AG04450 (cell line): Measurements from ENCODE around the gene RSPH10B2. TPM values are rescaled to one million over a fixed set of nuclear protein-coding genes. Genes with fewer than 3 reads are reported as not detected.
"Not testable (repeated sequence)": the region's sequence is repeated elsewhere in the genome, so short reads cannot be mapped to it uniquely, and the experiment has no call there.

ENCODE experiments used
- CTCF ChIA-PET: fragments of 300-600, 350-600 bp; formaldehyde crosslinking; extraction: SDS; loops from one replicate; lab custom pipeline; 2022; ENCODE audit warnings: antibody characterized with exemption, inconsistent platforms; lab: Charles Lee
- POLR2A ChIA-PET: fragments of 350-600 bp; formaldehyde crosslinking; extraction: SDS; loops from one replicate; lab custom pipeline; 2021; ENCODE audit warnings: antibody characterized with exemption, inconsistent platforms; lab: Yijun Ruan, JAX
- DNase-seq: peaks from one replicate; pipeline ENCODE4 v3.0.0-alpha.2; 2011; ENCODE audit warnings: low read depth, low spot score
- H3K27ac ChIP-seq: one replicate; pipeline ENCODE4 v1.5.1; 2012; ENCODE audit warnings: low read depth, low read length, control low read depth
- H3K27me3 ChIP-seq: one replicate; pipeline ENCODE4 v1.6.0; 2012; ENCODE audit warnings: low read length; ENCODE audit not compliant: control insufficient read depth, insufficient read depth
- H3K4me3 ChIP-seq: 2 replicates; pipeline ENCODE4 v1.5.1; 2011; ENCODE audit warnings: mild to moderate bottlenecking, low read depth, low read length, control low read depth
- H3K9me3 ChIP-seq: 2 replicates; pipeline ENCODE4 v1.5.1; 2012; ENCODE audit warnings: low read length; ENCODE audit not compliant: control insufficient read depth, insufficient read depth
- polyA plus RNA-seq: library from polyadenylated mRNA; depleted of rRNA; stranded (reverse); fragments of >200 nt; gene quantifications from 2 replicates; pipeline ENCODE4 v1.2.3, GENCODE V29; 2011; rRNA removed

Gene RSPH10B2
- polyA plus RNA-seq, 1 experiment, result not detected

GRCh38 chr7:6843092-6843491, 89.2 kb downstream of the RSPH10B2 start:
- H3K4me3 ChIP-seq, H3K9me3 ChIP-seq, POLR2A ChIA-PET, H3K27ac ChIP-seq, DNase-seq, CTCF ChIA-PET, H3K27me3 ChIP-seq: not testable (repeated sequence)

GRCh38 chr7:6843654-6844053, 89.8 kb downstream of the RSPH10B2 start:
- H3K27ac ChIP-seq, CTCF ChIA-PET, H3K4me3 ChIP-seq, H3K27me3 ChIP-seq, POLR2A ChIA-PET, H3K9me3 ChIP-seq, DNase-seq: not testable (repeated sequence)

GRCh38 chr7:6845971-6846449, 92.1 kb downstream of the RSPH10B2 start:
- H3K9me3 ChIP-seq, H3K4me3 ChIP-seq, H3K27ac ChIP-seq, POLR2A ChIA-PET, CTCF ChIA-PET, DNase-seq, H3K27me3 ChIP-seq: not testable (repeated sequence)

GRCh38 chr7:6847751-6848150, 93.8 kb downstream of the RSPH10B2 start:
- POLR2A ChIA-PET, H3K27ac ChIP-seq, H3K9me3 ChIP-seq, CTCF ChIA-PET, H3K27me3 ChIP-seq, H3K4me3 ChIP-seq, DNase-seq: not testable (repeated sequence)

Other genes starting within 250 kb of the RSPH10B2 start
- 0.02 TPM in 1 of 2 replicates, not detected in the other for gene GRID2IP, start 202.6 kb upstream of the RSPH10B2 start, polyA plus RNA-seq
- 99.4 and 103 TPM in 2 replicates for gene ZDHHC4, start 176.6 kb upstream of the RSPH10B2 start, polyA plus RNA-seq
- 17.1 and 17.6 TPM in 2 replicates for gene INTS15, start 164.1 kb upstream of the RSPH10B2 start, polyA plus RNA-seq
- gene ZNF853, start 138.5 kb upstream of the RSPH10B2 start, polyA plus RNA-seq, result 5.3 and 6.7 TPM in 2 replicates
- 4.8 and 5.6 TPM in 2 replicates for gene ZNF316, start 116.8 kb upstream of the RSPH10B2 start, polyA plus RNA-seq
- gene ZNF12, start 47.2 kb upstream of the RSPH10B2 start, polyA plus RNA-seq, result 15.4 and 20.4 TPM in 2 replicates
- 44.1 and 47.1 TPM in 2 replicates for gene CCZ1B, start 72.2 kb downstream of the RSPH10B2 start, polyA plus RNA-seq